AG04450 (cell line): ENCODE results near the gene WASL. TPM values are rescaled to one million over a fixed set of nuclear protein-coding genes. Genes with fewer than 3 reads are reported as not detected.

Experiments used
- CTCF ChIA-PET: fragments of 300-600, 350-600 bp; formaldehyde crosslinking; extraction: SDS; loops from one replicate; lab custom pipeline; 2022; ENCODE audit warnings: antibody characterized with exemption, inconsistent platforms; lab: Charles Lee
- POLR2A ChIA-PET: fragments of 350-600 bp; formaldehyde crosslinking; extraction: SDS; loops from one replicate; lab custom pipeline; 2021; ENCODE audit warnings: antibody characterized with exemption, inconsistent platforms; lab: Yijun Ruan, JAX
- DNase-seq: peaks from one replicate; pipeline ENCODE4 v3.0.0-alpha.2; 2011; ENCODE audit warnings: low read depth, low spot score
- H3K27ac ChIP-seq: one replicate; pipeline ENCODE4 v1.5.1; 2012; ENCODE audit warnings: low read depth, low read length, control low read depth
- H3K27me3 ChIP-seq: one replicate; pipeline ENCODE4 v1.6.0; 2012; ENCODE audit warnings: low read length; ENCODE audit not compliant: control insufficient read depth, insufficient read depth
- H3K4me3 ChIP-seq: 2 replicates; pipeline ENCODE4 v1.5.1; 2011; ENCODE audit warnings: mild to moderate bottlenecking, low read depth, low read length, control low read depth
- H3K9me3 ChIP-seq: 2 replicates; pipeline ENCODE4 v1.5.1; 2012; ENCODE audit warnings: low read length; ENCODE audit not compliant: control insufficient read depth, insufficient read depth
- polyA plus RNA-seq: library from polyadenylated mRNA; depleted of rRNA; stranded (reverse); fragments of >200 nt; gene quantifications from 2 replicates; pipeline ENCODE4 v1.2.3, GENCODE V29; 2011
- TF ChIP-seq, protein P1 (sequence below): IDR thresholded peaks from 2 replicates; pipeline ENCODE4 v1.5.1; 2011; ENCODE audit warnings: low read depth, low read length, control low read depth, inconsistent platforms

The WASL gene
- polyA plus RNA-seq, 1 experiment, result 11.9 TPM

DNA sequence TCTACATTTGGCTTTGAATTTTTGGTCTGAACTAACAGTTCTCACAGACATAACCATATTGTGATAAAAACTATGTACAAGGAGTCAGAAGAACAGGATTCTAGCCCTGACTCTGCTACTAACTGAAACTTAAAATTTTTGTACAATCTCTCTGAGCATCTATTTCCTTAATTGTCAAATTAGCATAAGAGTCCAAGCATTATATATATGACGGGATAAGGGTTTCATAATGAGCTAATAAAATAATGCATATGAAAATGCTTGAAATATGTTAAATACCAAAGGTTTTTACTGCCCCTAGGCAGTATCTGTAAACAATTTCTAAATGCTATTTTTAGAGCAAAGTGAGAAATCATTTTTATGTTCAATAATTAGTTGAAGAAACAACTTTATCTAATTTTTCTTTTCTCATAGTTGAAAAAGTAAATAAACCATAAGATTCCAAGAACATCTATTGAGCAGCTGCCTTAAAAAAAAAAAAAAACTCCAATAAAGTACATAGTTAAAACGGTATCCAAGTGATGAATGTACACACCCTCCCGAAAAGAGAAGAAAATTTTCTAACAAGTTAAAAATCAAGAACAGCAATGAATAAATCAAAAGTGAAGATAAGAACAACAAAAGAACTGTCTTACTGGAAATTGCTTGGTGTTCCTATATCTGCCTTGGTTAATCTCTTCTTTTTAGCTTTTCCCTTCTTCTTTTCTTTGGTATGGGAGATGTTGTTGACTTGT lies 52.7 kb downstream of the WASL start:
- no peaks in the 10 kb centered on the region for H3K27me3 ChIP-seq
- DNase-seq, result no peak
- TF ChIP-seq, protein P1, sequence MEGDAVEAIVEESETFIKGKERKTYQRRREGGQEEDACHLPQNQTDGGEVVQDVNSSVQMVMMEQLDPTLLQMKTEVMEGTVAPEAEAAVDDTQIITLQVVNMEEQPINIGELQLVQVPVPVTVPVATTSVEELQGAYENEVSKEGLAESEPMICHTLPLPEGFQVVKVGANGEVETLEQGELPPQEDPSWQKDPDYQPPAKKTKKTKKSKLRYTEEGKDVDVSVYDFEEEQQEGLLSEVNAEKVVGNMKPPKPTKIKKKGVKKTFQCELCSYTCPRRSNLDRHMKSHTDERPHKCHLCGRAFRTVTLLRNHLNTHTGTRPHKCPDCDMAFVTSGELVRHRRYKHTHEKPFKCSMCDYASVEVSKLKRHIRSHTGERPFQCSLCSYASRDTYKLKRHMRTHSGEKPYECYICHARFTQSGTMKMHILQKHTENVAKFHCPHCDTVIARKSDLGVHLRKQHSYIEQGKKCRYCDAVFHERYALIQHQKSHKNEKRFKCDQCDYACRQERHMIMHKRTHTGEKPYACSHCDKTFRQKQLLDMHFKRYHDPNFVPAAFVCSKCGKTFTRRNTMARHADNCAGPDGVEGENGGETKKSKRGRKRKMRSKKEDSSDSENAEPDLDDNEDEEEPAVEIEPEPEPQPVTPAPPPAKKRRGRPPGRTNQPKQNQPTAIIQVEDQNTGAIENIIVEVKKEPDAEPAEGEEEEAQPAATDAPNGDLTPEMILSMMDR, result no peak
- no peak overlapping the region for H3K27ac ChIP-seq
- H3K9me3 ChIP-seq, result no peaks in the 10 kb centered on the region
- POLR2A ChIA-PET, result no interaction called here
- H3K4me3 ChIP-seq, result no peak overlapping the region
- CTCF ChIA-PET, result interaction anchor here (1.0 to 1.4 kb wide), 2 partner anchors 14 to 169 kb away, joined by 4 to 6 read pairs; no protein-coding TSS in a partner anchor

DNA sequence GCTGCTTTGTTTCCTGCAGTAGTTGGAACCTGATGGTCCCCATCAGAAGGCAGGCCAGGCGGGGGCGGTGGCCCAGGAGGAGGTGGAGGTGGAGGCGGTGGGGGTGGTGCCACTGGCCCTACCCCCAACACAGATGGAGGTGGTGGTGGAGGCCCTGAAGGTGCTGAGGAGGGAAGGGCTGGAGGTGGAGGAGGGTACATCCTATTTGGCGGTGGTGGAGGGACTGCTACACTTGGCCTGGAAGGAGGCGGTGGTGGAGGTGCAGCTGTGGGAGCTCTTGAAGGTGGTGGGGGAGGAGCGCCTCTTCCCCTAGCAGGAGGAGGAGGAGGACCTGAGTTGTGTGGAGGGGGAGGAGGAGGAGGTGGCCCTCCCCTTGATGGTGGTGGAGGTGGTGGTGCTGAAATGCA lies 56.3 kb downstream of the WASL start:
- Histone ChIP-seq H3K27ac (no peak overlapping the region), H3K9me3 (no peaks in the 10 kb centered on the region), H3K27me3 (no peaks in the 10 kb centered on the region), H3K4me3 (no peak overlapping the region)
- CTCF ChIA-PET, result interaction anchor here (1.2 to 4.7 kb wide), 4 partner anchors 9 to 173 kb away, joined by 3 to 25 read pairs (median 9); no protein-coding TSS in a partner anchor
- DNase-seq, result no peak
- POLR2A ChIA-PET, result no interaction called here
- TF ChIP-seq, protein P1, result no peak

DNA sequence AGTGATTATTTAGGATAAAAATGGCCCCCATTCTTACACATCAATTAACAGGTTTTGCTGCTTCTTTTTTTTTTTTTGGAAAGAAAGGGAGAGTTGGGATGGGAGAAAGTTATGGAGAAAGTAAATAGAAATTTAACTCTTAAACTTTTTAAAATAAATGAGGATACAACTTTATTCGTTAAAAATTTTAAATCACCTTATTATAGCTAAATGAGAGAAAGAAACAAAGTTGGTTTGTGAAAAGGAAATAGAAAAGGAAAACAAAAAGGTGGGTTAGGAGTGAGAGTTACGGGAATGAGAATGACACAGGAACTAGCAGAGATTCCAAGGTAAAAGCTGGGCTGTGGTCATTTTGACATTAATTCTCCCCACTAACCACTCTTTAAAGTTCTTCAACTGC lies 58.3 kb downstream of the WASL start:
- no peak for DNase-seq
- H3K4me3 ChIP-seq, result no peak overlapping the region
- TF ChIP-seq, protein P1, result no peak
- no peaks in the 10 kb centered on the region for H3K27me3 ChIP-seq
- no peak overlapping the region for H3K27ac ChIP-seq
- CTCF ChIA-PET, result interaction anchor here (0.7 to 4.7 kb wide), 6 partner anchors 8 to 175 kb away, joined by 3 to 25 read pairs (median 8); no protein-coding TSS in a partner anchor
- no peaks in the 10 kb centered on the region for H3K9me3 ChIP-seq
- POLR2A ChIA-PET, result no interaction called here

DNA sequence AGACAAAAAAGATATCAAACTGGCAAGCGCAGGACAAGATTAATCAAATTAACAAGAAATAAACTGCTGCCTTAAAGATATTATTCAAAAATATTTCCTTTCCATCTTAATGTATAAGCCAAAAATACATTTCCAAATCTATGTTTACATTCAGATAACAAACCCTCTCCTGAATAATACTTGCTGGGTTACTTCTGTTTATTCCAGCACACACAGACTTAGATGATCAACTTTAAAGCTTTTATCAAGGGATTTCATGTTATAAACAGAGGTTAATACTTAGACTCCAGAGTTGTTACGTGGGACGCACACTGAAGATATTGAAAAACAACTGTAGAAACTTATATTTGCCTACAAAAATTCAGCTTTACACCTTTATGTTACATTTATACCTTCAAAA lies 59.6 kb downstream of the WASL start:
- Histone ChIP-seq H3K27me3 (no peaks in the 10 kb centered on the region), H3K9me3 (no peaks in the 10 kb centered on the region), H3K27ac (no peak overlapping the region), H3K4me3 (no peak overlapping the region)
- TF ChIP-seq, protein P1, result no peak
- CTCF ChIA-PET, result interaction anchor here (0.6 to 4.7 kb wide), 5 partner anchors 12 to 183 kb away, joined by 3 to 25 read pairs (median 3); no protein-coding TSS in a partner anchor
- no peak for DNase-seq
- POLR2A ChIA-PET, result no interaction called here

DNA sequence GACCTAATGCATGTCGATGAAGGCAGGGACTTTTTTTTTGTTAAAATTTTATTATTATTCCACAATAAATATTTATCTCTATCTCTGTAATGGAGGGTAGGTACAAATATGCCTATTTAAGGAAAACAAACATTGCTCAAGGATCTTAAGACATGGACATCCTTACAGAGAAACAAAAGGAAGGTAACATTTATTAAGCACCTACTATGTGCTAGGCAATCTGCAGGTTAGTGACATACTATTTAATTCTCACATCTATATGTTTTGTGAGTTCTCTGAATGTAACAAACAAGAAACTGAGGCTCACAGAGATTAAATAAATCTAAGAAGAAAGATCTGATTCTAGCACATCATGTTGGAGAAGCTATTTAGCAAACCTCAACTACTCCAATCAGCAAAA lies 61.1 kb downstream of the WASL start:
- CTCF ChIA-PET, result interaction anchor here (0.6 kb wide), 1 partner anchor 104 kb away, joined by 4 read pairs; no protein-coding TSS in a partner anchor
- Histone ChIP-seq H3K27ac (no peak overlapping the region), H3K27me3 (no peaks in the 10 kb centered on the region), H3K9me3 (no peaks in the 10 kb centered on the region), H3K4me3 (no peak overlapping the region)
- TF ChIP-seq, protein P1, result no peak
- no peak for DNase-seq
- POLR2A ChIA-PET, result no interaction called here
